ENCODE results near the gene CACNA1G.

The CACNA1G gene

DNA sequence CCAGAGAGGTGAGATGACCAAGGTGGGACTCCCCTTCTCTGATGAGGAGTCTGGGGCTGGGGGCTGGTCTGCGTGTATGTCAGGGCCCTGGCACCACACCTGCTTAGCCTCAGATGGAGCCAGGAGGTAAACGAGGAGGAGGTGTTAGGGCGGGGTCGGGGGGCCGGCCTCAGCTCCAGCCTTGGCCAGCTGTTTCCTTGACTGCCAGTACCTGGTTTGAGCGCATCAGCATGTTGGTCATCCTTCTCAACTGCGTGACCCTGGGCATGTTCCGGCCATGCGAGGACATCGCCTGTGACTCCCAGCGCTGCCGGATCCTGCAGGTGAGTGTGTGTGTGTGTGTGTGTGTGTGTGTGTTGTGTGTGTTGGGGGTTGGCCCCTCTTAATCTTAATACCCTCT, 8.1 kb downstream of the CACNA1G start:
- DNase-seq (ENCODE audit: low spot score), result no peak

DNA sequence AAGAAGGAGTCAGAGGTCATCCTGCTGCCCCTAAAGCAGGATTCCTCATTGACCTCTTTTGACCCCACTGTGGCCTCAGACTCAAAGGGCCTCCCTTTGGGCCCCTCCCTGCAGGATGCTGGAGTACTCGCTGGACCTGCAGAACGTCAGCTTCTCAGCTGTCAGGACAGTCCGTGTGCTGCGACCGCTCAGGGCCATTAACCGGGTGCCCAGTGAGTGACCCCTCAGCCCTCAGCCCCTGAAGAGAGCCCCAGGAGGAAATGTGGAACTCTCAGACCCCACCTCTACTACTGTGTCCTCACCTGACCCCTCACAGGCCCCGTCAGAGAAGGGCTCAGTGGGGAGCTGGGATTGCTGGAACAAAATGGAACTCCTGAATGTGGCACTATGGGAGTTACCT, 9.1 kb downstream of the CACNA1G start:
- no peak for DNase-seq (ENCODE audit: low spot score)

DNA sequence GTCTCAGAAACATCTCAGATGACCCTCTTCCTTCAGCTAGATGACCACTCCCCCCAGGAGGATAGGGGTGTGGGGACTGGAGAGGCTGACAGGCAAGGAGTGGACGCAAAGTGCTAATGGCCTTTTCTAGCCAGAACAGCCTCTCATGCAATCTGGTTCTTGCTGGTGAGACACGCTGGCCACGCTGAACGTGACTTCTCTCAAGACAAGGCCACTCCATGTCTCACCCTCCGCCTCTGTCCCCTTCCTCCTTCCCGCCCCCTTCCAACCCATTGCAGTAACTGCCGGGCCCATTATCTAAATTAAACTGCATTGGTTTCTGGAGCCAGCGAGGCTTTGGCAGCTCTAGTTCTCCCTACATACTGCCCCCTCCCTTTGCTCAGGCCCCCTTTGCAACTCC, 9.5 kb downstream of the CACNA1G start:
- DNase-seq (ENCODE audit: low spot score), result no peak

DNA sequence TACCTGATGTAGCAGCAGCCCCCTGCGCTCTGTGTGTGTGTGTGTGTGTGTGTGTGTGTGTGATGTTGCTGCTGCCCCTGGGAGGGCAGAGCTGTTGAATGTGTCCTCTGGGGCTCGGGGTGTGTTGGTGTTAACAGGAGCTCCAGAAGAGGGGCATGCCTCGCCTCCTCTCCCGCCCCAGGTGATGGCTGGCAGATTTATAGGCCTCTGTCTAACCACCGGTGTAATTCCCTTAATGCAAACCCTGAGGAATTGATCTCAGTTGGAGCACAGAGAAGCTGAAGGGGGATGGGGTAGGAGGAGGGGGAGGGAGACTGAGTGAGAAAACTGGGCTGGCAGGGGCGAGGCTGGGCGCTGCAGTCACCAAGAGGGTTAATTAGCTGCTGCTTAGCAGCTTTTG, 10.0 kb downstream of the CACNA1G start:
- no peak for DNase-seq (ENCODE audit: low spot score)

DNA sequence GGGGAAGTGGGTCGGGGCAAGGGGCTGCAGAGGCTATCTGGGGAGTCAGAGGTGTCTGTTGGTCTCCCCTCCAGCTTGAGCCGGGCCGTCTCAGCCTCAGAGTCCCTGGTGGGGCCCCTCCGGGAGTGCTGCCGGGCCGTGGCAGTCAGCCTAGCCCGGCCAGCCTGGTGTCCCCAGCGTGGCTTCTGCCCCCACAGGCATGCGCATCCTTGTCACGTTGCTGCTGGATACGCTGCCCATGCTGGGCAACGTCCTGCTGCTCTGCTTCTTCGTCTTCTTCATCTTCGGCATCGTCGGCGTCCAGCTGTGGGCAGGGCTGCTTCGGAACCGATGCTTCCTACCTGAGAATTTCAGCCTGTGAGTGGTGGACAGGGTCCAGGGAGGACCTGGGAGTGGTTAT, 11.2 kb downstream of the CACNA1G start:
- no peak for DNase-seq (ENCODE audit: low spot score)

DNA sequence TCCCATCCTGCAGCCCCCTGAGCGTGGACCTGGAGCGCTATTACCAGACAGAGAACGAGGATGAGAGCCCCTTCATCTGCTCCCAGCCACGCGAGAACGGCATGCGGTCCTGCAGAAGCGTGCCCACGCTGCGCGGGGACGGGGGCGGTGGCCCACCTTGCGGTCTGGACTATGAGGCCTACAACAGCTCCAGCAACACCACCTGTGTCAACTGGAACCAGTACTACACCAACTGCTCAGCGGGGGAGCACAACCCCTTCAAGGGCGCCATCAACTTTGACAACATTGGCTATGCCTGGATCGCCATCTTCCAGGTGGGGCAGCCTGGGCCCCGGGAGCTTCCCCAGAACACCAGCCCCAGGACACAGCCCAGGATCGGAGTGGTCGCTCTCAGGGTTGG, 12.0 kb downstream of the CACNA1G start:
- DNase-seq (ENCODE audit: low spot score), result no peak

DNA sequence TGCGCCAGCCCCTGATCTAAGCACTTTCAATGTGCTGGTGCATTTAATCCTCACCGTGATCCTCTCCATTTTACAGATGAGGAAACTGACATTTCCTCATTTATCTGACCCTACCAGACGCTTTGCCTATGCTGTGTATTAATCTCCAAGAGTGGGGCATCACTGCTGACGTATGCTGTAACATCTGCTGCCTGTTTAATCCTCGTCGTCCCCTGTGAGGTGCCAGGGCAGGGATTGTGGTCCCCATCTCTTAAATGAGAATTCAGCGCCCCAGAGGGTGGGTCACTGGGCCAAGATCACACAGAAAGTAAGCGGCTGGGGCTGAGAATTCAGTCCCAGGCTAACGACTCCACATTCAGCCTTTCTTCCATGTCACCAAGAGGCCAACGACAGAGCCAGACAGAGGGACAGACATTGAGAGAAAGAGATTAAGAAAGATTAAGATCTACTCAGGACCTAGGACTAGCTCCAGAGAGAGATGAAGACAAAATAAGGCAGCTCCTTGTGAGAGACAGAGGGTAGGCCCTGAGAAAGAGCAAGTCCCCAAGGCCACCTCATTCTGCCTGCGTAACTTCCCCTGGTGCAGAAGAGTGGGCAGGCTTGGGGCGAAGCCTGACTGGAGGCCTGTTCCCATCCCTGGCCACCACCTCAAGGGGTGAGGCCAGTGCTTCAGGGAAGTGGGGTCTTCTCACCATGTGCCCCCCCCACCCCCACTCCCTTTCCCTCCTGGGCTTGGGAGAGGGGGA, 13.5 kb downstream of the CACNA1G start:
- DNase-seq (ENCODE audit: low spot score), result no peak

DNA sequence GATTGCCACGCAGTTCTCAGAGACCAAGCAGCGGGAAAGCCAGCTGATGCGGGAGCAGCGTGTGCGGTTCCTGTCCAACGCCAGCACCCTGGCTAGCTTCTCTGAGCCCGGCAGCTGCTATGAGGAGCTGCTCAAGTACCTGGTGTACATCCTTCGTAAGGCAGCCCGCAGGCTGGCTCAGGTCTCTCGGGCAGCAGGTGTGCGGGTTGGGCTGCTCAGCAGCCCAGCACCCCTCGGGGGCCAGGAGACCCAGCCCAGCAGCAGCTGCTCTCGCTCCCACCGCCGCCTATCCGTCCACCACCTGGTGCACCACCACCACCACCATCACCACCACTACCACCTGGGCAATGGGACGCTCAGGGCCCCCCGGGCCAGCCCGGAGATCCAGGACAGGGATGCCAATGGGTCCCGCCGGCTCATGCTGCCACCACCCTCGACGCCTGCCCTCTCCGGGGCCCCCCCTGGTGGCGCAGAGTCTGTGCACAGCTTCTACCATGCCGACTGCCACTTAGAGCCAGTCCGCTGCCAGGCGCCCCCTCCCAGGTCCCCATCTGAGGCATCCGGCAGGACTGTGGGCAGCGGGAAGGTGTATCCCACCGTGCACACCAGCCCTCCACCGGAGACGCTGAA, 15.2 kb downstream of the CACNA1G start:
- DNase-seq (ENCODE audit: low spot score), result no peak

DNA sequence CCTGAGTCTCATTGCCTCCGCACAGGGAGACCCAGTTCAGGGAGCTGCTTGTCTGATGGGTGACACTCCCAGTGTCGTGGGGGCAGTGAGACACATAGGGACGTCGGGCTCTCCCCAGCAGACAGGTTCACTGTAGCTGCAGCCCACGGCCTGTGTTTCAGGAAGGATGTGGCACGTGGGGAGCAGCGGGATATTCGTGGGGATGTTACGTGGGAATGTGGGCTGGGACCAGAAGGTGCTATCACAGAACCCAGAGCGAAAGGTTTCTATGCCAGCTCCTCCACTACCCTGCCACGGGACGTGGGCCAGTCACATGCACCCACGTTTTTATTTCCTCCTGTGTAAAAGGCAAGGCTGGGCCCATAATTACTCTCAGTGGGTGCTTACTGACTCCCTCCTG, 16.3 kb downstream of the CACNA1G start:
- DNase-seq (ENCODE audit: low spot score), result no peak

DNA sequence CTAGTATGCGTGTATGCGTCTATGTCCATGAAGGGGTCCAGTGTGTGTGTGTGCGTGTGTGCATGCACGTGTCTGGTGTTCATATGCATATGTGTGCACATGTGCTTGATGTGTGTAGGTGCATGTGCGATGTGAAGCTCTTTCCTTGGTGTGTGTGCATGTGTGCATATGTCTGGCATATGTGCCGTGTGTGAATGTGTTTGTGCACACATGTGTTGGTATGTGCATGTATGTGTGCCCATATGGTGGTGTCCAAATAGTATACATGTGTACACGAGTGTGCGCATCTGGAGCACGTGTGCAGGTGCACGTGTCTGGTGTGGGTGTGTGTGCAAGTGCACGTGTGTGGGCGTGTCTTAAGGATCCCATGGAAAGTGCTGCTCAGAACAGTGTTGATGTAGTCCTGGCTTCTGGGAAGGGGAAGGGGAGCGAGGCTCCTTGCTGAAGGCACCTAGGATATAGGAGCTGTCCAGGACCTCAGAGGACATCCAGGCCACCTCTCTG, 17.0 kb downstream of the CACNA1G start:
- DNase-seq (ENCODE audit: low spot score), result no peak

DNA sequence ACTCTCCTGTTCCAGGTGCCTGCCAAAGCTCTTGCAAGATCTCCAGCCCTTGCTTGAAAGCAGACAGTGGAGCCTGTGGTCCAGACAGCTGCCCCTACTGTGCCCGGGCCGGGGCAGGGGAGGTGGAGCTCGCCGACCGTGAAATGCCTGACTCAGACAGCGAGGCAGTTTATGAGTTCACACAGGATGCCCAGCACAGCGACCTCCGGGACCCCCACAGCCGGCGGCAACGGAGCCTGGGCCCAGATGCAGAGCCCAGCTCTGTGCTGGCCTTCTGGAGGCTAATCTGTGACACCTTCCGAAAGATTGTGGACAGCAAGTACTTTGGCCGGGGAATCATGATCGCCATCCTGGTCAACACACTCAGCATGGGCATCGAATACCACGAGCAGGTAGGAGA, 17.7 kb downstream of the CACNA1G start:
- peak; percentile 18 for DNase-seq (ENCODE audit: low spot score)

DNA sequence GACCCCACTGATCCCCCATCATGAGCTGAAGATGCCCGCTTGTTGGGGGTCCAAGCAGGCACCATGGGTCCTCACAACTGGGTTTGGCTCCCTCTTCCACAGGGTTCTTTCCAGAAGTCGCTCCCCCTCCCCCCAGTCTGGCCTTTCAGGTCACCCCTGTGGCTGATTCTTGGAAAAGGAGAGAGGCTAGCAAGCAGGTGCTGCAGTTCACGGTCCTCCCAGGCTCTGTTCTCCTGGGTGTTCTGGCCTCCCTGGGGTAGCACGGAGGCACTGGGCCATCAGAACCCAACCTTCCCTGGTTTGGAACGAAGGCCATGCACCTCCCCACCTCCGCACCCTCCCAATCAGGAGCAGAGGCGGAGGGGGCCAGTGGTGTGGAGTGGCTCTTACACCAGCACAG, 18.9 kb downstream of the CACNA1G start:
- no peak for DNase-seq (ENCODE audit: low spot score)

DNA sequence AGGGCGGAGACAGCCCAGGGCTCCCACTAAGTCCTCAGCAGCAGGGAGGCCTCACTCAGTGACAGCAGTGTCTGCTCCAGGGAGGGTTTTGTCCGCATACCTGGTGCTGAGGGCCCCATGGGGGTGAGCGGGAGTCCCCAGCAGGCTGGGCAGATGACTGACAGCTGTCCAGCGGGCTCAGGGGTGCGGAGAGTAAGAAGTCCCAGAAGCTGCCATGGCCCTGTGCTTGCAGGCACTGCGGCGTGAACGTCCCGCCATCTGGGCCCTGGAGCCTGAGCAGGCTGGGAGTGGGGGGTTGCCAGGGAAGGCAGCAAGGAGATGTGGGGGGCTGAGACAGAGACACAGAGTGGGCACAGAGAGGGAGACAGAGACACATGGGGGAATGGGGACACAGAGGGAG, 20.1 kb downstream of the CACNA1G start:
- DNase-seq (ENCODE audit: low spot score), result no peak

DNA sequence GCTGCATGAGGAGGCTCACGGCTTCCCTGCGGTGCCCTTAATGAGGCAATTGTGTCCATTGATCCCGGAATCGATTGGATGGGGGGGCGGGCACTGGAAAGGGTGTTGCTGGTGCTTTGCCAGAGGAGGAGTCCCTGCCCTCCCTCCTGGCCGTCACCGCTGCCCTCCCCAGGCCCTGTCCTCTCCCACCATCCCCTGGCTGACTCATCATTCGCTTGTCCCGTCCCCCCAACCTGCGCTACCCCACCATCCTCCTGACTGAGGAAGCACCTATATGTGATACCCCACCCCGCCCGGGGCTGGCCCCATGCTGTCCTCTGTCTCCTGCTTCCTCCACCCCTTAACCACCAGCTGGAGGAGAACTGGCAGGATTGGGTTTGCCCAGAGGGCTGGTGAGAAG, 20.8 kb downstream of the CACNA1G start:
- no peak for DNase-seq (ENCODE audit: low spot score)

DNA sequence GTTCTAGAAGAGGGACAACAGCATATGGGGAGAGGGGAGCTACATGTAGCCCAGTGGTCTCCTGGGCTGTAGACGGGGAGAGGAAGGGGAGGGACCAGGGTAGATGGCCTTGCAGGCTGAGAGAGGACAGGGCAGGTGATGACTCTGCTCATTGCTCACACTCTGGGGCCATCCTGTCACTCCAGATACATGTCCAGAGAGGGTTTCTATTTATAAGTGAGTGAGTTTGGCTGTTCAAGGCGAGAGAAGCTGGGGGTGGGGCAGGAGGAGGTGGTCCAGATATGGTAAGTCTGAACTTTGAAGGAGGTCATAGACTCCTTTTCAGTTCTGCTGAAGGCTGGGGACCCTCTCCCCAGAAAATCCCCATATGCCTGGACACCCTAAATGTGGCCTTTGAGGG, 22.2 kb downstream of the CACNA1G start:
- no peak for DNase-seq (ENCODE audit: low spot score)

DNA sequence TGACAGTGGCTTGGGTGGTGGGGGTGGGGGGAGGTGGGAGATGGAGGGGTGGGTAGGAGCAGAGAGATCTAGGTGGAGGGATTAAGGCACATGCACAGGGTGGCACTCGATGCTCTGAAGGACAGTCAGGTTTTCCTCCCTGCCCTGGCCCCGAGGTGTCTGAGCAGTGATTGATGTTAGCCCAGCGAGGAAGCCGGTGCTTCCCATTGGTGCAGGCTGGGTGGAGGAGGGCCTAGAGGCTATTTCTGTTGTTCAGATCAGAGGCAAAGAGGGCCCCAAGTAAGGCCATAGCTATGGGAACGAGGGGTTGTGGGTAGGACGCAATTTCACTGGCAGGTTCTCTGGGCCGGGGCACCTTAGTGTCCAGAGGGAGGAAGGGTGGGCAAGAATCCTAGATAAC, 23.1 kb downstream of the CACNA1G start:
- no peak for DNase-seq (ENCODE audit: low spot score)

DNA sequence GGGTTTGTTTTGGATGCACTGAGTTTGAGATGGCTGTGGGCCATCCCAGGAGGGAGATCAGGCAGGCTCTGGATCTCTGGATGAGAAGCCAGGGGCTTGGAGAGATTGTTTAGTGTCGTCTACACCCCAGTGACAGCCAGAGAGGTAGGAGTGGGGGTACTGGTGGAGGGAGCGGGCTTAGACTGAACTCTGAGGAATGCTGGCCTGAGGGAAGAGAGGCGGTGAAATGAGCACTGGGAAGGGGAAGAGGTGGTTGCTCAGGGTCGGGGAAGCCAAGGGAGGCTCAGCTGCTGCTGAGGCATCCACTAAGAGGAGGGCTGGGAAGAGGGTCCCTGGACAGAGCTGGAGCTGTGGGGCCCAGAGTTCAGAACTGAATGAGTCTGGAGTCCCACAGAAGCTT, 23.6 kb downstream of the CACNA1G start:
- DNase-seq (ENCODE audit: low spot score), result no peak

DNA sequence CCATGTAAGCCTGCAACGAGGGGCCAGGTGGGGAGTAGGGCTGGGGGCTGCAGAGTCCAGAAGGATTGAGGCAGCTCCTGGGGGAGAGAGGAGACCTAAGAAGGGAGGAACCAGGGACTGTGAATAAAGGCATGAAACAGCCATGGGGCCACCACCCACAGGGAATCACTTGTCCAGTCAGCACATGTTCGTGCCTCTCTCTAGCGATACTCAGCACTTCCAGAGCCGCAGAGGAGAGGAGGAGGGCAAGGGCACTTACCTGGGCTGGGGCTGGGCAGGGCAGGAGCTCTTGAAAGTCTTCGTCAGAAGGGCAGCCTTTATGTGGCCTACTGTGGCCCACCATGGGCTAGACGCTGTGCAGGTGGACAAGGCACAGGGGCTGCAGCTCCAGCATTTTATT, 24.2 kb downstream of the CACNA1G start:
- DNase-seq (ENCODE audit: low spot score), result no peak

DNA sequence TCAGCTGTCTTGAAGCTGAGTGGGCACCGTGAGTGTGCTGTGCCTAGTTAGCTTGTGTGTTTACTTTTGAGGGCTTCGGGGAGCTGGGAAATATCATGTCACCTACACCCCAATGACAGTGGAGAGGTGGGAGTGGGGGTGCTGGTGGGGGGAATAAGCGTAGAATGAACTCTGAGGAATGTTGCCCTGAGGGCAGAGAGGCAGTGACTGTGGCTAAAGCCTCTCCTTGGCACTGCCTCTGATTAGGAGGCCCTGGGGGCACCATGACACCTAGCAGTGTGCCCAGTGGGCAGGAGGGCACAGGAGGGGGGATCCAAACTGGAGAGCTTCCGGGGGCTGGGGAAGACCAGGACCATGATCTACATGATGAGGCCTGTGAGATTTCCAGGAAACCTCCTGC, 24.8 kb downstream of the CACNA1G start:
- no peak for DNase-seq (ENCODE audit: low spot score)

DNA sequence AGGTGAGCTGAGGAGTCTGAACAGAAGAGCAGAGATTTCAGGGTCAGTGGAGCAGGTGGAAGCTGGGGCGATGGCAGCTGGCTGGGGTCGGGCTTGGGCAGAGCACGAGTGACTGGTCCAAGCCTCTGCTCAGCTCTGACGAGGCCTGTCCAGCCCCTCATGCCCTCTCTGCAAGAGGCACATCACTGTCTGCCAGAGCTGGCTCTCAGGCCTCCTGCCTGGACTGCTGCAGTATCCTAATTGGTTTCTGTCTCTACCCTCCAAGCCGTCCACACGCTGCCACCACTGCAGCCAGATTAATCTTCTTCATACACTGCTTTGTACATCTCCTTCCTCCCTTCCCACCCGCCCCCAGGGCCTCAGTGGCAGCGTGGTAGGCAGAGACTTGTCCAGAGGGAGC, 25.4 kb downstream of the CACNA1G start:
- DNase-seq (ENCODE audit: low spot score), result no peak

DNA sequence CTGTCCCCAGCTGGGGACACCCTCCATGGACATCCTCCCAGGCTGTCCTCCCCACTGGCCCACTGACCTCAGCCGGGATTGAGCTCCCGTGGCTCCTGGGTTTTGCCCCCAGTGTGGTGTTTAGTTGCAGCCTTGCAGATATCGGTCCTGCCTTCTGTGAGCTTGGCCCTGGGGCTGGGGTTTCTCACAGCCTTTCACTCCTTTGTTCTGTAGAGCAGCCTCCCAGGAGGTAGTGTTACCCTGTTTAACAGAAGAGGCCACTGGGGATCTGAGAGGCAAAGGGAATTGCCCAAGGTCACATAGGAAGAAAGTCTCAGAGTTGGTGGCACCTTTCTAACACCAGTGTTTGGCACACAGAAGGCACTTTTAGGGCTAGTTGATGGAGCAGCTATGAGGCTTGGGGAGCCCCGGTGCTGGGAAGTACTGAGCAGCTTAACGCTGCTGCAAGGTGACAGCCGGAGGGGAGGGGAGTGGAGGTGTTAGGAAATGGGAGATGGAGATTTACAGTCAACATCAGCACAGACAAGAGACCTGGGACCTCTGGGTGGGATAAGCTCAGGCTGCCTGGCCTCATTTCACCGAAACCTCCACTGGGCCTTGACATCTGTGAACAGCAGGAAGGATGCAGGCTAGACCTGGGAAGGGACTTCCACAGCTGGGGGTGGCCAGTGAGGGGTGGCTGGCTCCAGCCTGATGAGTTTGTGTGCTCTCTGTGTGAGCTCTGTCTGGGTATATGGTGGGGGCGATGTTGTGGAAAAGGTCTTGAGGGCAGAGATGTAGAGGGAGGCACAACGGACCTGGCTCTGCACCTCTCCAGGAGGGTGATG, 26.1 kb downstream of the CACNA1G start:
- DNase-seq (ENCODE audit: low spot score), result no peak

DNA sequence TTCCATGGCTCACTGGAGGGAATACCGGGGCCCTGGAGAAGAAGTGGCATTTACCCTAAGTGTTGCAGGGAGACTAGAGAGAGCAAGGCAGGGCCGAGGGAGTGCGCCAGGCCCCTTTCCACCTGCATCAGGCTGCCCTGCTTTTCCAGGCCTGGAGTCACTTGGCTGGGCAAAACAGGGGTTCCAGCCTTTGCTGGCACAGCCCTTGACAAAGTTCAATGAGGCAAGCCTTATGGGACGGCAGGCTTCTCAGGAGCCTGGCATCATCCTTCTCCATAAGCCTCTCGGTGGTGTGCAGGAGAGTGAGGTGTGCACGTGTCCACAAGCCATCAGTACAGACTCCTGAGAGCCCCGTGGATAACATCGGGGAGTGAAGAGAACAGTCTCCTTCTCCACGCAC, 27.1 kb downstream of the CACNA1G start:
- DNase-seq (ENCODE audit: low spot score), result no peak

DNA sequence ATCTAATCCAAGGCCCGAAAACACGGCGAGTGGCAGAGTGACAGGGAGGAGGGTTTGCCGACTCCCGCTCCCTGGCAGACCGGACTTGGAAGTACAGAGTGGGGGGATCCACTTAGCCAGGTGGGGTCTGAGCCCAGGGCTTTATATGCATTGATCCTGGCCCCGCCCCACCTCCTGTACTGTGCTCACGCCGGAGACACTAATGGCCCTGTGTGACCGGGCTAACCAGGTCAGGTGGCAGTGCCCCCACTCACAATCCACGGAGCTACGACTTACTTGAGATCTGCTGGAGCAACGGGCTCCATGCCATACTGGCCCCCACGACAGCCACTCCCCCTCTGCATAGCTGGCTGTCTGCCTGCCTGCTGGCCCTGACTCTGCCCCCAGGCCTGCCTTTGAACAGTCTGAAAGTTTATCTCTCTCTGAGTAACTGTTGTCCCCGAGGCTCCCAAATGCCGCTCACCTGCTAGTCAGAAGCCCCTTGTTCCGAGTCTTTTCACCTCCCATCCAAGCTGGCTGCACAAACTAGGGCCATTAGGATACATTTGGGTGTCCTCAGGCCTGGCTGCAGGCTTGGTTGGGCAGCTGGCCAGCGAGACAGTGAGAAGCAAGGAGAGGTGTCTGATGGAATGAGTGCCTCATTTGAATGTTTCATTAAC, 28.0 kb downstream of the CACNA1G start:
- no peak for DNase-seq (ENCODE audit: low spot score)
